Head of caudate nucleus (tissue), 42 donors: ENCODE results near the gene XYLT1.

Source experiments
- DNase-seq, 42 donors: peaks; one replicate each; pipeline versions ENCODE4 v3.0.0 to v3.0.0-alpha.2; 2020 to 2021; ENCODE audit warnings: mixed read lengths in 7 of 42
- intact Hi-C: fragments of 100-400 bp; cut with DNase I; formaldehyde crosslinking; loops from one replicate; pipeline ENCODE4 v1.15.0; 2022

Gene XYLT1

DNA sequence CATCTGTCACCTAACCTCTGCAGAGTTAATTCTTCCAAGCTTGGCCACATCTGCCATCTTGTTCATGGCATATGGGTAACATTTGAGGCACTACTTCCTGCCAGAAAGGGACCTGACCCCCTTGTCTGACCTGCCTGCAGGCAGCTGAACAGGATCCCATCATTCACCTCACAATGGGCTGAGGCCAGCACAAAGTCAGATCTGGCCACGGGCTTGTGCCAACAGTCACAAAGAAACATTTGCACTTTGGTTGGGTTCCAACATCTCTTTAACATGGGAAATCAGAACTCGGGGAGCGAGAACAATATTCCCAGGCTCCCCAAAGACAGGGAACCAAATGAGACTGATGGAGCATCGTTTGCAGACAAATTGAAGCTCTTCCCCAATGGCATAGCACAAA lies 116.1 kb downstream of the XYLT1 start:
- intact Hi-C loops = no loop called here
- no peak for DNase-seq

GRCh38 chr16:17354141-17354601 lies 116.6 kb downstream of the XYLT1 start:
- intact Hi-C loops = no loop called here
- DNase-seq = no peak

GRCh38 chr16:17353561-17353960 lies 117.2 kb downstream of the XYLT1 start:
- no peak for DNase-seq
- intact Hi-C loops = no loop called here

- intact Hi-C loops = no loop called here
- no peak for DNase-seq
Observed at GRCh38 chr16:17351441-17352035, 119.2 kb downstream of the XYLT1 start.

- intact Hi-C loops = no loop called here
Observed at GRCh38 chr16:17350207-17350606, 120.6 kb downstream of the XYLT1 start.

DNA sequence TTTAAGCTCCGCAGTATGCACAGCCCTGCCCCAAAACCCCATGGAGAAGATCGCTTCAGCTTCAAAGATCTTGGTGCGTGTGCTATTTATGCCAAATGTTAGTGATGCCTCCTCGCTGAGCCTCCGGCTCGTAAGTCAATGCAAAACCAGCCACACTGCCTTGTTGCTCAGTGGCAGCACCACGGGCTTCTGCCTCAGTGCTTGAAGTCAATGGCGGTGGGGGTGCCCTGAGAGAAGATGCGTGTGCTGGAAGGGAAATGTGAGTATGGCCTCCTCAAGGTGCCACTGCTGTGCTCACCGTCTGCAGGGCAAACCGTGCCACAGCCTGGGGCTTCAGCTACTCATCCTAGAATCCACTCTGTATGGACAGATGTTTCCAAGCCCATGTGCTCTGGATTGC lies 121.9 kb downstream of the XYLT1 start:
- intact Hi-C loops = no loop called here
- peak in 1 of 42 donors; percentile 1 for DNase-seq

More at GRCh38 chr16:17350207-17350606, 120.6 kb downstream of the XYLT1 start:
- DNase-seq = no peak

DNA sequence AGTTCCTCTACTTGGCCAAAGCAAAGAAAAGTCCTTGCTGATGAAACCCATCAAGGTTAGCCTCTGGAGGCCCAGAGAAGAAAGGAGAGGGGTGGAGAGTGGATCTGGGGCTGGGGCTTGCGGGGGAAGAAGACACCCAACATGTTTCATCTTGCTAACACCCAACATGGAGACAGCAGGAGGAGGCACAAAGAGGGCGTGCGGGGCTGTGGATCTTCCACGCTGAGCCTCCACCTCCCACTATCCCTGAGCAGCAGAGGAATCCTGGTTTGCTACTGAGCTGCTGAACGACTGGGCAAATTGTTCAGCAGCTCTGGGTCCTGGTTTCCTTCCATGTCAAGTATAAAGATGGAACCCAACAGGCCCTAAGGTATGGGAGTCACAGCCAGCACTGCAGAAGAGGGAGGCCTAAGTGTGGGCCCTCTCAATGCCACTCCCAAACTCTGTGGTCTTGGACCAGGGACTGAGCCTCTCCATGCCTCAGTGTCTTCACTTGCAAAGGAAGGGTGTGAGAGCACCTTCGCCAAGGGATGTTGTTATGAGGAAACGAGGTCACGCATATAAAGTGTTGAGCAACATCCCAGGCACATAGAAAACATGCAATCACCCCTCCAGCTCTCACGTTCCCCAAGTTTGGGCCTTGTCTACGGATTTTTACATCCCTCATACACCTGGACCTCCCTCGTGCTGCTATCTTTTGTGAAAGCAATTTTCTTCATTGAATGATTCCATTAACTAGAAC lies 122.5 kb downstream of the XYLT1 start:
- DNase-seq = peak in 1 of 42 donors; percentile 1
- intact Hi-C loops = no loop called here

- intact Hi-C loops = no loop called here
- peak in 2 of 42 donors; percentile 10 to 44 for DNase-seq
Observed at GRCh38 chr16:17347624-17348023, 123.1 kb downstream of the XYLT1 start.

GRCh38 chr16:17346621-17347569 lies 123.9 kb downstream of the XYLT1 start:
- intact Hi-C loops = no loop called here

DNA sequence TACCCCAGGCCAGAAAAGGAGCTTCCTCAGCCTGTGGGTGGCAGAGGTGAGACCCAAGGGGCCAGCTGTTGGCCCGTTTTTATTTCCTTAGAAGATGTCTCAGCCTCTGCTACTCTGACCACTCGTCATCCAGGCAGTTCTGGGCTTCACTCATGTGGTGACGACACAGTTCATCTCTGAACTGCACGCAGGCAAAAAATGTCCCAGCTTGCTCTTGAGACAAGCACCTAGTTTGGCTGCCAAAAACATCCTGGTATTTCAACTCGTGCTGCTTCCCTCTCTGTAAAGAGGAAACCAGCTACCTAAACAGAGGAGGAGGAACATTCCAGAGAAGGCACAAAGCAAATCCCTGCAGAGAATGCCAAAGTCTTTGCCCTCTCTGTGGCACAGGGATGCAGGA lies 125.7 kb downstream of the XYLT1 start:
- intact Hi-C loops = no loop called here
- no peak for DNase-seq

More at GRCh38 chr16:17346621-17347569, 123.9 kb downstream of the XYLT1 start:
- no peak for DNase-seq

- no peak for DNase-seq
- intact Hi-C loops = no loop called here
Observed at GRCh38 chr16:17343728-17344127, 127.0 kb downstream of the XYLT1 start.

- intact Hi-C loops = no loop called here
Observed at GRCh38 chr16:17343028-17343427, 127.7 kb downstream of the XYLT1 start.

GRCh38 chr16:17342031-17342430 lies 128.7 kb downstream of the XYLT1 start:
- intact Hi-C loops = no loop called here
- DNase-seq = no peak

More at GRCh38 chr16:17343028-17343427, 127.7 kb downstream of the XYLT1 start:
- DNase-seq = peak in 8 of 42 donors; percentile 12 to 38 (median 25)

DNA sequence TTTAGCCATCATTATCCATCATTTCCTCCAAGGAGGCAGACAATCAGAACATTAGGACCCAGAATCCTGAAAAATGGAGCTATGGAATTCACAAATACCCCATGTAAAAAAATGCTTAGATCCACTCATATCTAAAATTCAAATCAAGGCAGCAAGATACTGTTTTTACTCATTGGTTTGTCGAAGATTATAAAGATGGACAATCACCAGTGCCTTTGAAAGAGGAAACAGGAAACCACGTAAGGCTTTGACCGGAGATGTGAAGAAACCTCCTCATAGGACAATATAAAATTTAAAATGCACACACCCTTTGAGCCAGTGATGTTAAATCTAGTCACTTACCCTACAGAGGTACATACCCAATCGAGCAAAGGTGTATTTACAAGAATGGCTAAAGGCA lies 130.0 kb downstream of the XYLT1 start:
- intact Hi-C loops = no loop called here
- DNase-seq = no peak

DNA sequence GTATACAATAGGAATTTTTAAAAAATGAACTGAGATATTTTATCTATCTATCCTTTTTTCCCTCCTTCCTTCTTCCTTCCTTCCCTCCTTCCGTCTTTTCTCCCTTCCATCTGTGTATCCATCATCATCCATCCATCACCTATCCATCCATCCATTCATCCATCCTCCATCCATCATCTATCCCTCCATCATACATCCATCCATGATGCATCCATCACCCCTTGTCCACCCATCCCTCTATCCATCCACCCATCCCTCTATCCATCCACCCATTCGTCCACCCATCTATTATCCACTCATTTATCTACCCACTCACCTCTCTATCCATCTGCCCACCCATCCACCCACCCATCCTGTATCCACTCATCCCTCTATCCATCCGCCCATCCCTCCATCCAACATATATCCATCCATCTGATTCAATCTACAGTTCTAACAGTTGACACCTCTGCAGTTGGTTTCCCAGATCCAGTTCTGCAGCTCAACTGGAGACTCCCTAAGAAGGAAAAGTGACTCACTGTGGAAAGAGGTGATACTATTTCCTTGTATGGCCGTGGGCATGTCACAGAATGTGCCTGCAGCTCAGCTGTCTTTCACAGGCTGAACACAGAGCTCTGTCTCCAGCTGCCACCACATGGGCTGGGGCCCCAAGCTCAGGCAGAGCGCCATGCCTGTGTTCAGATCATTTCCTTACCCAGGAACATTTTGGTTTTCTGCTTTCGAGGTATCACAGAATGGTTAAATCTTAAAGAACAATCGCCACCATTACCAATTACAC lies 130.8 kb downstream of the XYLT1 start:
- DNase-seq = peak in 17 of 42 donors; percentile 14 to 56 (median 39)
- intact Hi-C loops = no loop called here

DNA sequence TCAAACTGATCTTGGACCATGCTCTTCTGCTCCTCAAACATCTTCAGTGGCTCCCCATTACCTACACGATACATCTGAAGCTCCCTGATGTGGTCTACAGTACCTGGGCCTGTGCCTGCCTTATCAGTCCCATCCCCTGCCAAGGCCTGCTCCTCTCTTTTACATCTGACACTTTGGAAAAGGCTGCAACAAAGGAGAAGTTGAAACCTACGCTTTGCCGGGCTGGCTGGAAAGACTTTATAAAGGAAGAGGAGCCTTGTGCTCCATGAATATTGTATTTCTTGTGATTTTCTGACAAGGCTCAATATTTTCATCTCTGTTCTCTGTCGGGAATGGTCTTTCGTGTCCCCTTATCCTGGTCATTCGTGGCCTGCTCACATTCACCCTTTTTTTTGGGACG lies 132.5 kb downstream of the XYLT1 start:
- DNase-seq = no peak
- intact Hi-C loops = no loop called here

- DNase-seq = no peak
- intact Hi-C loops = no loop called here
Observed at GRCh38 chr16:17336530-17336900, 134.2 kb downstream of the XYLT1 start.

GRCh38 chr16:17335826-17336529 lies 134.8 kb downstream of the XYLT1 start:
- peak in 26 of 42 donors; percentile 13 to 79 (median 40) for DNase-seq
- intact Hi-C loops = no loop called here
